GM19328 (cell line): ENCODE measurements around the gene FRMPD2.
"Not testable (repeated sequence)": the region's sequence is repeated elsewhere in the genome, so short reads cannot be mapped to it uniquely, and the experiment has no call there.

Experiments
- ATAC-seq: cut with Tn5 transposase; IDR thresholded peaks from one replicate; pipeline ENCODE4 v1.9.1; 2021; ENCODE audit warnings: mild to moderate bottlenecking, moderate library complexity; ENCODE audit not compliant: unreplicated experiment

FRMPD2 gene

GRCh38 chr10:48290286-48290685 lies 15.8 kb upstream of the FRMPD2 start:
- ATAC-seq: no peak

GRCh38 chr10:48289501-48290238 lies 15.2 kb upstream of the FRMPD2 start:
- no peak for ATAC-seq

- ATAC-seq: no peak
These were observed 14.2 kb upstream of the FRMPD2 start for GRCh38 chr10:48288661-48289060.

- ATAC-seq: no peak
These were observed 13.2 kb upstream of the FRMPD2 start for GRCh38 chr10:48287417-48288391.

GRCh38 chr10:48286356-48286755 lies 11.9 kb upstream of the FRMPD2 start:
- no peak for ATAC-seq

GRCh38 chr10:48285710-48286109 lies 11.2 kb upstream of the FRMPD2 start:
- no peak for ATAC-seq

- no peak for ATAC-seq
These were observed 10.3 kb upstream of the FRMPD2 start for GRCh38 chr10:48284811-48285210.

- ATAC-seq: no peak
These were observed 9.6 kb upstream of the FRMPD2 start for GRCh38 chr10:48284002-48284546.

GRCh38 chr10:48282829-48283228 lies 8.3 kb upstream of the FRMPD2 start:
- ATAC-seq: peak; percentile 62

GRCh38 chr10:48281697-48282096 lies 7.2 kb upstream of the FRMPD2 start:
- ATAC-seq: not testable (repeated sequence)

- peak; percentile 85 for ATAC-seq
These were observed 4.7 kb upstream of the FRMPD2 start for GRCh38 chr10:48279081-48279751.

- ATAC-seq: no peak
These were observed 2.6 kb upstream of the FRMPD2 start for GRCh38 chr10:48277093-48277492.

GRCh38 chr10:48273741-48274140 lies 755 bp downstream of the FRMPD2 start:
- ATAC-seq: no peak

GRCh38 chr10:48272682-48273081 lies 1.8 kb downstream of the FRMPD2 start:
- ATAC-seq: no peak

GRCh38 chr10:48271047-48271730 lies 3.3 kb downstream of the FRMPD2 start:
- no peak for ATAC-seq

- no peak for ATAC-seq
These were observed 8.0 kb downstream of the FRMPD2 start for GRCh38 chr10:48266528-48266927.

GRCh38 chr10:48258105-48258504 lies 16.4 kb downstream of the FRMPD2 start:
- ATAC-seq: no peak

- no peak for ATAC-seq
These were observed 17.0 kb downstream of the FRMPD2 start for GRCh38 chr10:48257407-48257961.

GRCh38 chr10:48255722-48256121 lies 18.8 kb downstream of the FRMPD2 start:
- ATAC-seq: no peak
